Left ventricle myocardium superior (tissue), 1 donor: ENCODE measurements around the gene ATF3. TPM values are rescaled to one million over a fixed set of nuclear protein-coding genes. Genes with fewer than 3 reads are reported as not detected.

Experiments
- ATAC-seq: fragments of 200-7000 bp; cut with Tn5 transposase; one replicate; pipeline ENCODE4 v1.9.1; 2020; ENCODE audit warnings: mild to moderate bottlenecking, moderate library complexity
- DNase-seq: peaks from one replicate; pipeline ENCODE4 v3.0.0-alpha.2; 2020
- intact Hi-C: fragments of 100-400 bp; cut with micrococcal nuclease; formaldehyde crosslinking; loops from one replicate; pipeline ENCODE4 v1.11.0; 2022
- total RNA-seq: library from RNA; stranded (reverse); fragmentation: NEBNext Ultra II Directional; extraction: Animal tissue kit (Norgen Biotek cat#: 25700); gene quantifications from one replicate; pipeline ENCODE4 v1.2.1, GENCODE V29; 2021
- donor health status: DM: no; HTN: yes; CAD: no; lungs with severe emphysema.

ATF3 gene
- total RNA-seq, 1 donor from 2014 or later, result 14.6 TPM

- intact Hi-C loops, result no loop called here
- peak; percentile 65 for DNase-seq
- no peak for ATAC-seq
These were observed 2.0 kb upstream of the ATF3 start for GRCh38 chr1:212606395-212607205.

- intact Hi-C loops, result no loop called here
- DNase-seq, result peak; percentile 54
- ATAC-seq, result peak; percentile 1
These were observed 1.2 kb upstream of the ATF3 start for GRCh38 chr1:212607206-212607912.

GRCh38 chr1:212607913-212608391 is 609 bp upstream of the ATF3 start:
- ATAC-seq (peak; percentile 21), DNase-seq (no peak)
- intact Hi-C loops, result no loop called here

- ATAC-seq (peak; percentile 41), DNase-seq (peak; percentile 71)
- intact Hi-C loops, result no loop called here
These were observed 569 bp downstream of the ATF3 start for GRCh38 chr1:212608959-212609700.

GRCh38 chr1:212609701-212610574 is 1.4 kb downstream of the ATF3 start:
- DNase-seq, result no peak
- no peak for ATAC-seq
- intact Hi-C loops, result no loop called here

- no peak for DNase-seq
- intact Hi-C loops, result no loop called here
- no peak for ATAC-seq
These were observed 2.0 kb downstream of the ATF3 start for GRCh38 chr1:212610575-212610967.

- no peak for DNase-seq
- intact Hi-C loops, result no loop called here
- no peak for ATAC-seq
These were observed 2.7 kb downstream of the ATF3 start for GRCh38 chr1:212611000-212611948.

- intact Hi-C loops, result no loop called here
- no peak for DNase-seq
- no peak for ATAC-seq
These were observed 3.7 kb downstream of the ATF3 start for GRCh38 chr1:212612041-212612961.

GRCh38 chr1:212613440-212614335 is 5.1 kb downstream of the ATF3 start:
- no peak for DNase-seq
- no peak for ATAC-seq
- intact Hi-C loops, result no loop called here

- DNase-seq (no peak), ATAC-seq (no peak)
- intact Hi-C loops, result no loop called here
These were observed 6.1 kb downstream of the ATF3 start for GRCh38 chr1:212614453-212615200.

- DNase-seq, result no peak
- ATAC-seq, result no peak
- intact Hi-C loops, result no loop called here
These were observed 6.6 kb downstream of the ATF3 start for GRCh38 chr1:212615201-212615470.

- DNase-seq (no peak), ATAC-seq (no peak)
- intact Hi-C loops, result no loop called here
These were observed 10.1 kb downstream of the ATF3 start for GRCh38 chr1:212618466-212619210.

- no peak for ATAC-seq
- no peak for DNase-seq
- intact Hi-C loops, result no loop called here
These were observed 11.7 kb downstream of the ATF3 start for GRCh38 chr1:212620293-212620692.

- ATAC-seq (no peak), DNase-seq (no peak)
- intact Hi-C loops, result no loop called here
These were observed 12.7 kb downstream of the ATF3 start for GRCh38 chr1:212621043-212621948.
